GM12878 (cell line): ENCODE data around the gene ANP32B. TPM values are rescaled to one million over a fixed set of nuclear protein-coding genes. Genes with fewer than 3 reads are reported as not detected.

ENCODE experiments used
- ATAC-seq: fragments of 200-7000 bp; cut with Tn5 transposase; 3 replicates; pipeline ENCODE4 v1.9.1; 2020; ENCODE audit warnings: mild to moderate bottlenecking, moderate library complexity
- BruUV-seq: library from RNA; stranded (reverse); fragments of 400-500 nt; replicated peaks from 2 replicates; lab custom pipeline; 2021; lab: Mats Ljungman, UMichigan
- CTCF ChIA-PET: fragments of 300-600 bp; sonication (Branson Sonifier 250); formaldehyde crosslinking; extraction: SDS; loops from one replicate; lab custom pipeline; 2021; ENCODE audit warnings: inconsistent platforms; lab: Yijun Ruan, JAX
- POLR2A ChIA-PET: fragments of 350-600 bp; formaldehyde crosslinking; extraction: SDS; loops from one replicate; lab custom pipeline; 2021; ENCODE audit warnings: inconsistent platforms; lab: Charles Lee
- RAD21 ChIA-PET: fragments of 300-600 bp; sonication (Branson Sonifier 250); formaldehyde crosslinking; loops from one replicate; lab custom pipeline; 2023; ENCODE audit warnings: antibody characterized with exemption; ENCODE audit not compliant: unreplicated experiment; lab: Charles Lee
- SMC1A ChIA-PET: fragments of 300-600 bp; sonication (Branson Sonifier 250); formaldehyde crosslinking; loops from one replicate; lab custom pipeline; 2023; ENCODE audit not compliant: unreplicated experiment, uncharacterized antibody; lab: Charles Lee
- DNase-seq: peaks from one replicate; pipeline ENCODE4 v3.0.0-alpha.2; 2011; ENCODE audit warnings: low read depth, low spot score
- FAIRE-seq: peaks from 3 replicates; lab custom pipeline; 2011; peaks lifted over from hg19 to GRCh38; lab: Jason Lieb, UNC
- H2AFZ ChIP-seq: 2 replicates; pipeline ENCODE4 v1.6.0; 2011; ENCODE audit warnings: low read depth, low read length, control low read depth; ENCODE audit not compliant: control insufficient read depth
- H3K27ac ChIP-seq: 2 replicates; pipeline ENCODE4 v1.5.1; 2011; ENCODE audit warnings: control low read depth; ENCODE audit not compliant: control insufficient read depth, insufficient read depth
- H3K27me3 ChIP-seq, 2 experiments: replicated peaks in 1 of 2; 2 replicates each; pipeline versions ENCODE4 v1.6.0 to v1.6.1; 2011; ENCODE audit warnings: low read length in 1 of 2; ENCODE audit not compliant: control insufficient read depth in 2 of 2, insufficient read depth in 2 of 2
- H3K36me3 ChIP-seq, 2 experiments: 2 replicates each; pipeline ENCODE4 v1.5.1; 2011; ENCODE audit warnings: low read length in 1 of 2; ENCODE audit not compliant: control insufficient read depth in 2 of 2, insufficient read depth in 2 of 2
- H3K4me1 ChIP-seq: 2 replicates; pipeline ENCODE4 v1.6.1; 2011; ENCODE audit warnings: mild to moderate bottlenecking, low read length, moderate library complexity, mixed read lengths; ENCODE audit not compliant: control insufficient read depth, insufficient read depth
- H3K4me2 ChIP-seq: 2 replicates; pipeline ENCODE4 v1.6.0; 2011; ENCODE audit warnings: control low read depth; ENCODE audit not compliant: control insufficient read depth, insufficient read depth
- H3K4me3 ChIP-seq: fragments of 200-600 bp; sonication (generic); 2 replicates; pipeline ENCODE4 v1.5.1; 2016
- H3K79me2 ChIP-seq: 2 replicates; pipeline ENCODE4 v1.6.0; 2011; ENCODE audit warnings: low read length; ENCODE audit not compliant: control insufficient read depth, insufficient read depth
- H3K9ac ChIP-seq: 2 replicates; pipeline ENCODE4 v1.8.0; 2011; ENCODE audit warnings: low read length, control low read depth, mixed read lengths; ENCODE audit not compliant: control insufficient read depth, insufficient read depth
- H3K9me3 ChIP-seq: replicated peaks from 3 replicates; pipeline ENCODE4 v1.5.1; 2011; ENCODE audit warnings: mild to moderate bottlenecking, low read length; ENCODE audit not compliant: control insufficient read depth, insufficient read depth
- H4K20me1 ChIP-seq: 2 replicates; pipeline ENCODE4 v1.6.0; 2011; ENCODE audit not compliant: control insufficient read depth, insufficient read depth
- ATF7 ChIP-seq: fragments of 450-650 bp; IDR thresholded peaks from 2 replicates; pipeline ENCODE4 v1.6.1; 2016; ENCODE audit warnings: low read depth, mild to moderate bottlenecking
- BMI1 ChIP-seq: fragments of 450-650 bp; IDR thresholded peaks from 2 replicates; pipeline ENCODE4 v1.6.1; 2016; ENCODE audit warnings: mild to moderate bottlenecking, moderate library complexity, borderline replicate concordance
- CHD2 ChIP-seq: IDR thresholded peaks from 2 replicates; pipeline ENCODE4 v1.6.1; 2011; ENCODE audit warnings: low read depth, low read length, improper control_type of control experiment, borderline replicate concordance
- E2F8 ChIP-seq: fragments of 450-650 bp; IDR thresholded peaks from 2 replicates; pipeline ENCODE4 v1.6.1; 2018; ENCODE audit warnings: mild to moderate bottlenecking, low read depth, moderate library complexity; ENCODE audit not compliant: partially characterized antibody
- ELK1 ChIP-seq: IDR thresholded peaks from 2 replicates; pipeline ENCODE4 v1.6.1; 2012; ENCODE audit warnings: low read depth, low read length, improper control_type of control experiment
- FOXM1 ChIP-seq: IDR thresholded peaks from 2 replicates; pipeline ENCODE4 v1.6.1; 2012; ENCODE audit warnings: low read depth, mild to moderate bottlenecking, inconsistent platforms, low read length, moderate library complexity
- GABPA ChIP-seq: IDR thresholded peaks from 2 replicates; pipeline ENCODE4 v1.6.1; 2014; ENCODE audit warnings: antibody characterized with exemption, low read depth, mild to moderate bottlenecking, inconsistent platforms
- HSF1 ChIP-seq: fragments of 150-350 bp; IDR thresholded peaks from 2 replicates; pipeline ENCODE4 v1.6.1; 2014; ENCODE audit warnings: mild to moderate bottlenecking, low read depth, low read length
- IRF3 ChIP-seq: fragments of 450-650 bp; IDR thresholded peaks from 2 replicates; pipeline ENCODE4 v1.6.1; 2014; ENCODE audit warnings: mild to moderate bottlenecking
- KAT2A ChIP-seq: conservative IDR thresholded peaks from 2 replicates; pipeline ENCODE4 v1.6.1; 2011; ENCODE audit warnings: low read depth, low read length; ENCODE audit not compliant: control insufficient read depth
- MLLT1 ChIP-seq: fragments of 450-650 bp; IDR thresholded peaks from 2 replicates; pipeline ENCODE4 v1.6.1; 2016; ENCODE audit warnings: mild to moderate bottlenecking
- MYC ChIP-seq: IDR thresholded peaks from 2 replicates; pipeline ENCODE4 v1.6.1; 2011; ENCODE audit warnings: mild to moderate bottlenecking, low read length, moderate library complexity, inconsistent platforms; ENCODE audit not compliant: insufficient read depth, insufficient replicate concordance, insufficient read length, severe bottlenecking
- NFYB ChIP-seq: IDR thresholded peaks from 2 replicates; pipeline ENCODE4 v1.6.1; 2011; ENCODE audit warnings: low read depth, mild to moderate bottlenecking, low read length, improper control_type of control experiment, moderate library complexity; ENCODE audit not compliant: insufficient read depth
- POLR2AphosphoS5 ChIP-seq: IDR thresholded peaks from 2 replicates; pipeline ENCODE4 v1.6.1; 2011; ENCODE audit warnings: mild to moderate bottlenecking, low read length, inconsistent platforms
- RELA ChIP-seq: fragments of 450-650 bp; IDR thresholded peaks from 2 replicates; pipeline ENCODE4 v1.8.0; 2014; ENCODE audit warnings: borderline replicate concordance; ENCODE audit not compliant: partially characterized antibody
- SMAD1 ChIP-seq: fragments of 450-650 bp; IDR thresholded peaks from 2 replicates; pipeline ENCODE4 v1.6.1; 2018; ENCODE audit warnings: mild to moderate bottlenecking, low read depth; ENCODE audit not compliant: partially characterized antibody
- ZNF217 ChIP-seq: fragments of 450-650 bp; IDR thresholded peaks from 2 replicates; pipeline ENCODE4 v1.6.1; 2017; ENCODE audit warnings: antibody characterized with exemption, mild to moderate bottlenecking
- WGBS: methylation state at CpG from one replicate; pipeline ENCODE4 v1.1.6; 2016; ENCODE audit warnings: low lambda C conversion rate; ENCODE audit not compliant: insufficient replicate concordance, insufficient coverage; ENCODE audit errors: missing lambda C conversion rate; 5-methylcytosine and 5-hydroxymethylcytosine counted together
- in situ Hi-C: fragments of 300-500 bp; cut with MboI; formaldehyde crosslinking; loops from 9 replicates; pipeline ENCODE4 v1.14.3; 2018; ENCODE audit warnings: mixed read lengths
- intact Hi-C: fragments of 100-400 bp; cut with micrococcal nuclease; formaldehyde crosslinking; loops from one replicate; pipeline ENCODE4 v1.14.2; 2022; ENCODE audit not compliant: unreplicated experiment
- polyA plus RNA-seq, 11 experiments: library from polyadenylated mRNA; depleted of rRNA in 4 of 11; unstranded in 6 of 11; stranded (reverse) in 5 of 11; fragments of >200 nt; fragmentation: Nextera tagmentation in 4 of 11; fragmentation: Illumina TruSeq in 1 of 11; extraction: Ambion mirVana in 4 of 11; extraction: Trizol in 1 of 11; gene quantifications; 1 replicate in 1 of 11; 2 replicates in 10 of 11; pipeline versions ENCODE4 v1.2.1 to v1.2.3, GENCODE V29; 2011 to 2016; ENCODE audit warnings: inconsistent platforms in 2 of 11, missing spikeins in 2 of 11, low read depth in 1 of 11
- total RNA-seq, 4 experiments: library from RNA; depleted of rRNA in 3 of 4; stranded (reverse); fragments of >200 nt in 3 of 4; fragmentation: Illumina TruSeq in 1 of 4; extraction: Trizol in 1 of 4; gene quantifications; 2 replicates each; pipeline versions ENCODE4 v1.2.1 to v1.2.3, GENCODE V29; 2013 to 2021

Gene ANP32B
- total and polyA plus RNA-seq, 10 of the 15 experiments (the other 5 are each of a cell fraction or from before 2014, with no cell fraction given) = 24.5 to 419 (median 171) TPM

- no peaks in the 10 kb centered on the region for H3K9me3 ChIP-seq
- no peaks in the 10 kb centered on the region for H3K4me1 ChIP-seq
- DNase-seq (no peak), ATAC-seq (no peak), FAIRE-seq (no peak)
- H3K79me2 ChIP-seq = no peaks in the 10 kb centered on the region
- SMC1A ChIA-PET = interaction anchor here (0.6 kb wide), 1 partner anchor 9 kb away, joined by 3 read pairs; no protein-coding TSS in a partner anchor
- H3K27ac ChIP-seq = no peak overlapping the region
- peaks cover 8 to 11% of the 10 kb centered on the region in 2 experiments; a peak in 3 of 4 replicates for H3K36me3 ChIP-seq
- no peak overlapping the region for H3K4me2 ChIP-seq
- no TSS peak for BruUV-seq
- H2AFZ ChIP-seq = no peak overlapping the region
- H3K9ac ChIP-seq = no peak overlapping the region
- no peak for TF ChIP-seq ATF7
- no peak for TF ChIP-seq SMAD1
- TF ChIP-seq RELA = no peak
- no peak for TF ChIP-seq ELK1
- TF ChIP-seq KAT2A = no peak
- TF ChIP-seq NFYB = no peak
- TF ChIP-seq BMI1 = no peak
- TF ChIP-seq E2F8 = no peak
- no peak for TF ChIP-seq ZNF217
- no peak for TF ChIP-seq MLLT1
- no peak for TF ChIP-seq FOXM1
- TF ChIP-seq IRF3 = no peak
- no peak for TF ChIP-seq MYC
- no peak for TF ChIP-seq CHD2
- TF ChIP-seq POLR2AphosphoS5 = no peak
- no peak for TF ChIP-seq HSF1
- TF ChIP-seq GABPA = no peak
- TF ChIP-seq, all 136 proteins: peak for 0
- POLR2A ChIA-PET = no interaction called here
- intact Hi-C loops = no loop called here
- RAD21 ChIA-PET = no interaction called here
- 92% methylated on average over 8 of the region's 8 CpGs for WGBS
- CTCF ChIA-PET = interaction anchor here (2.2 kb wide), 1 partner anchor 99 kb away, joined by 8 read pairs; no protein-coding TSS in a partner anchor
- Histone ChIP-seq H3K4me3 (no peak overlapping the region), H4K20me1 (no peaks in the 10 kb centered on the region), H3K27me3 (no peaks in the 10 kb centered on the region)
- in situ Hi-C loops = no loop called here
Observed at GRCh38 chr9:98022447-98022846, 39.3 kb downstream of the ANP32B start.
